ENCODE measurements around the gene CEP104. TPM values are rescaled to one million over a fixed set of nuclear protein-coding genes. Genes with fewer than 3 reads are reported as not detected.

Gene CEP104
- total and polyA plus RNA-seq, 9 of the 15 experiments (the other 6 are each of a cell fraction or from before 2014, with no cell fraction given), result 11.2 to 63.4 (median 42.6) TPM

DNA sequence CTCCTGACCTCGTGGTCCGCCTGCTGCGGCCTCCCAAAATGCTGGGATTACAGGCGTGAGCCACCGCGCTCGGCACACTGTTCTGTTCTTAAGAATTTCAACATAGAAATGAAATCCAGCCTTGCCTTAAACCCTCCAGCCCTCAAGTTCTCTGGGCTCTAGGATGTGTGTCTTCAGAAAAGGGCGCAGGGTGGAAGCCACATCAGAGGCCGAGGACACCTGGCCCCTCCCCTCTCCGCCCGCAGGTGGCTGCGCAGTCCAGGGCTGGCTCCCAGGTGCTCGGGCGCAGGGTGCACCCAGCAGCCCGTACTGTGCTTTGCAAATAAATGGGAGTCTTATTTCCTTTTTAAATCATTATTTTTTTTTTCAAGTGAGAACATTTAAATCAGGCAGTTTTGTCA is 45.1 kb upstream of the CEP104 start:
- TF ChIP-seq CBFA2T2 (conservative IDR thresholded peaks at IDR 0.05), result no peak
- no peak for TF ChIP-seq ZNF165 (CRISPR knock-in tag; IDR thresholded peaks at IDR 0.05; ENCODE audit: borderline replicate concordance)
- TF ChIP-seq, protein P1, sequence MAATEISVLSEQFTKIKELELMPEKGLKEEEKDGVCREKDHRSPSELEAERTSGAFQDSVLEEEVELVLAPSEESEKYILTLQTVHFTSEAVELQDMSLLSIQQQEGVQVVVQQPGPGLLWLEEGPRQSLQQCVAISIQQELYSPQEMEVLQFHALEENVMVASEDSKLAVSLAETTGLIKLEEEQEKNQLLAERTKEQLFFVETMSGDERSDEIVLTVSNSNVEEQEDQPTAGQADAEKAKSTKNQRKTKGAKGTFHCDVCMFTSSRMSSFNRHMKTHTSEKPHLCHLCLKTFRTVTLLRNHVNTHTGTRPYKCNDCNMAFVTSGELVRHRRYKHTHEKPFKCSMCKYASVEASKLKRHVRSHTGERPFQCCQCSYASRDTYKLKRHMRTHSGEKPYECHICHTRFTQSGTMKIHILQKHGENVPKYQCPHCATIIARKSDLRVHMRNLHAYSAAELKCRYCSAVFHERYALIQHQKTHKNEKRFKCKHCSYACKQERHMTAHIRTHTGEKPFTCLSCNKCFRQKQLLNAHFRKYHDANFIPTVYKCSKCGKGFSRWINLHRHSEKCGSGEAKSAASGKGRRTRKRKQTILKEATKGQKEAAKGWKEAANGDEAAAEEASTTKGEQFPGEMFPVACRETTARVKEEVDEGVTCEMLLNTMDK (IDR thresholded peaks at IDR 0.05; ENCODE audit: borderline replicate concordance, insufficient read depth, low read depth, low read length, poor library complexity, severe bottlenecking), result no peak
- TF ChIP-seq, protein P2, sequence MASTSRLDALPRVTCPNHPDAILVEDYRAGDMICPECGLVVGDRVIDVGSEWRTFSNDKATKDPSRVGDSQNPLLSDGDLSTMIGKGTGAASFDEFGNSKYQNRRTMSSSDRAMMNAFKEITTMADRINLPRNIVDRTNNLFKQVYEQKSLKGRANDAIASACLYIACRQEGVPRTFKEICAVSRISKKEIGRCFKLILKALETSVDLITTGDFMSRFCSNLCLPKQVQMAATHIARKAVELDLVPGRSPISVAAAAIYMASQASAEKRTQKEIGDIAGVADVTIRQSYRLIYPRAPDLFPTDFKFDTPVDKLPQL (IDR thresholded peaks at IDR 0.05; ENCODE audit: extremely low read depth, insufficient read length), result no peak
- no peak for TF ChIP-seq U2AF2 (optimal IDR thresholded peaks at IDR 0.05; ENCODE audit: low read depth, low read length)
- TF ChIP-seq BCL6 (CRISPR knock-in tag; IDR thresholded peaks at IDR 0.05), result no peak
- TF ChIP-seq, protein P3, sequence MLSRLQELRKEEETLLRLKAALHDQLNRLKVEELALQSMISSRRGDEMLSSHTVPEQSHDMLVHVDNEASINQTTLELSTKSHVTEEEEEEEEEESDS (CRISPR knock-in tag; IDR thresholded peaks at IDR 0.05), result no peak
- TF ChIP-seq, protein P4, sequence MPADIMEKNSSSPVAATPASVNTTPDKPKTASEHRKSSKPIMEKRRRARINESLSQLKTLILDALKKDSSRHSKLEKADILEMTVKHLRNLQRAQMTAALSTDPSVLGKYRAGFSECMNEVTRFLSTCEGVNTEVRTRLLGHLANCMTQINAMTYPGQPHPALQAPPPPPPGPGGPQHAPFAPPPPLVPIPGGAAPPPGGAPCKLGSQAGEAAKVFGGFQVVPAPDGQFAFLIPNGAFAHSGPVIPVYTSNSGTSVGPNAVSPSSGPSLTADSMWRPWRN (IDR thresholded peaks at IDR 0.05; ENCODE audit: low read depth), result no peak
- BruUV-seq (replicated peaks), result no TSS peak
- ChIA-PET CTCF (ENCODE audit: low intra/inter-chr PET ratio) (no interaction called here), POLR2A (interaction anchor here (0.6 to 1.1 kb wide), 2 partner anchors 24 to 134 kb away, joined by 3 read pairs; no protein-coding TSS in a partner anchor)
- Histone ChIP-seq H3K9me3 (replicated peaks; ENCODE audit: control insufficient read depth, insufficient read depth, low read depth, low read length) (no peaks in the 10 kb centered on the region), H3K79me2 (ENCODE audit: control insufficient read depth, insufficient read depth, low read length) (peaks cover 29% of the 10 kb centered on the region), H4K20me1 (replicated peaks; ENCODE audit: control insufficient read depth, insufficient read depth, low read length) (no peaks in the 10 kb centered on the region; the same call in 1 of the 2 replicates), H3K4me2 (ENCODE audit: insufficient read depth, low read length) (no peak overlapping the region), H3K9ac (ENCODE audit: insufficient read depth in 1 of 2, low read depth in 2 of 2, low read length in 2 of 2) (no peak overlapping the region), H3K9me1 (ENCODE audit: control insufficient read depth, insufficient read depth, low read length) (no peaks in the 10 kb centered on the region), H3K4me3 (no peak overlapping the region), H3K27me3 (ENCODE audit: control insufficient read depth in 2 of 2, insufficient read depth in 2 of 2, low read length in 2 of 2) (no peaks in the 10 kb centered on the region), H3K4me1 (replicated peaks in 1 of 2; ENCODE audit: control insufficient read depth in 2 of 2, insufficient read depth in 2 of 2, low read length in 2 of 2) (peaks cover 2 to 51% of the 10 kb centered on the region in 2 experiments; a peak in 4 of 5 replicates), H3K36me3 (ENCODE audit: control insufficient read depth, insufficient read depth, low read length) (no peaks in the 10 kb centered on the region), H2AFZ (ENCODE audit: low read depth, low read length) (no peak overlapping the region), H3K27ac (ENCODE audit: extremely low read depth, low read depth, low read length) (no peak overlapping the region)
- ATAC-seq (no peak), DNase-seq (ENCODE audit: extremely low read depth in 1 of 4, low spot score in 3 of 4) (no peak), FAIRE-seq (no peak)
- WGBS (ENCODE audit: insufficient coverage, low coverage, missing lambda C conversion rate), result 91% methylated on average over 15 of the region's 15 CpGs
- intact Hi-C loops (cut with micrococcal nuclease), result no loop called here
- in situ Hi-C loops (cut with MboI), result no loop called here
